ENCODE results near the gene PHLDB2. TPM values are rescaled to one million over a fixed set of nuclear protein-coding genes. Genes with fewer than 3 reads are reported as not detected.

Gene PHLDB2
- total and polyA plus RNA-seq, 2 of the 4 experiments (the other 2 are of a cell fraction) = 10.6 to 28.7 TPM

GRCh38 chr3:112019716-112020115 lies 160.7 kb downstream of the PHLDB2 start:
- H3K23ac ChIP-seq (ENCODE audit: low read depth, low read length) = no peak overlapping the region
- H3K4ac ChIP-seq (ENCODE audit: low read depth, low read length) = no peak overlapping the region
- BruUV-seq (replicated peaks) = no TSS peak
- TF ChIP-seq FOS (IDR thresholded peaks at IDR 0.05; ENCODE audit: low read depth, low read length) (no peak), NFE2L2 (IDR thresholded peaks at IDR 0.05; ENCODE audit: low read depth, low read length) (no peak)
- H3K79me1 ChIP-seq (ENCODE audit: low read depth in 1 of 2, low read length in 2 of 2) = no peaks in the 10 kb centered on the region
- no peak overlapping the region for H3K14ac ChIP-seq (replicated peaks; ENCODE audit: low read depth, low read length)
- no peak overlapping the region for H4K8ac ChIP-seq (ENCODE audit: low read depth in 2 of 2, low read length in 2 of 2)
- in situ Hi-C loops (cut with MboI; ENCODE audit: low sequenced_read_pairs) = no loop called here
- H3K9me1 ChIP-seq (ENCODE audit: insufficient read depth, low read length) = no peaks in the 10 kb centered on the region
- H2BK20ac ChIP-seq (ENCODE audit: low read depth, low read length) = no peak overlapping the region
- DNase-seq (no peak), ATAC-seq (ENCODE audit: low read depth) (no peak)
- H2AK9ac ChIP-seq (replicated peaks; ENCODE audit: low read depth, low read length, poor library complexity) = no peak overlapping the region
- no peak overlapping the region for H2AFZ ChIP-seq (replicated peaks; ENCODE audit: low read length, poor library complexity)
- no peak overlapping the region for H3K18ac ChIP-seq (ENCODE audit: low read depth, low read length)
- H2BK15ac ChIP-seq (ENCODE audit: low read depth, low read length) = no peak overlapping the region
- dilution Hi-C loops (cut with HindIII; ENCODE audit: low sequenced_read_pairs, unreplicated experiment) = no loop called here
- H3K4me1 ChIP-seq (ENCODE audit: control insufficient read depth, insufficient read depth, low read length) = no peaks in the 10 kb centered on the region
- H3K27me3 ChIP-seq (ENCODE audit: control insufficient read depth, insufficient read depth, low read length) = no peaks in the 10 kb centered on the region
- no peak overlapping the region for H4K5ac ChIP-seq (ENCODE audit: low read depth, low read length)
- H3K27ac ChIP-seq (ENCODE audit: insufficient read depth, low read length) = no peak overlapping the region
- no peaks in the 10 kb centered on the region for H3K9me3 ChIP-seq (ENCODE audit: control insufficient read depth, insufficient read depth, low read length)
- H2BK5ac ChIP-seq (ENCODE audit: low read depth, low read length, poor library complexity, severe bottlenecking) = no peak overlapping the region
- no peak overlapping the region for H2BK120ac ChIP-seq (ENCODE audit: low read depth, low read length)
- H3K9ac ChIP-seq (ENCODE audit: low read depth, low read length) = no peak overlapping the region
- no peak overlapping the region for H4K91ac ChIP-seq (ENCODE audit: insufficient read depth, low read depth, low read length)
- intact Hi-C loops (cut with micrococcal nuclease) = no loop called here
- no peak overlapping the region for H3K56ac ChIP-seq (ENCODE audit: extremely low read depth, insufficient read depth, low read length)
- H3K36me3 ChIP-seq (ENCODE audit: control insufficient read depth, insufficient read depth, low read length) = no peaks in the 10 kb centered on the region
- no peak overlapping the region for H3K4me3 ChIP-seq (ENCODE audit: insufficient read depth, low read depth, low read length)
- H3K4me2 ChIP-seq (ENCODE audit: low read depth, low read length) = no peak overlapping the region
- ChIA-PET CTCF (interaction anchor here (0.7 kb wide), 1 partner anchor 30 kb away, joined by 3 read pairs; no protein-coding TSS in a partner anchor), POLR2A (ENCODE audit: unreplicated experiment) (no interaction called here)
- no peaks in the 10 kb centered on the region for H4K20me1 ChIP-seq (ENCODE audit: insufficient read depth, low read length)
- no CpG with 5 or more reads among the region's 1 CpG for WGBS, 2 experiments (ENCODE audit: extremely low coverage in 2 of 2, insufficient read length in 1 of 2)
- H2AK5ac ChIP-seq (ENCODE audit: low read depth, low read length) = no peak overlapping the region

Data from IMR-90 (cell line).